Suprapubic skin (tissue), 4 donors: ENCODE results near the gene TSSC4. TPM values are rescaled to one million over a fixed set of nuclear protein-coding genes. Genes with fewer than 3 reads are reported as not detected.

ENCODE experiments used
- DNase-seq, 2 donors: peaks; one replicate each; pipeline ENCODE4 v3.0.0-alpha.2; 2019; ENCODE audit warnings: low spot score in 2 of 2
- H3K27ac ChIP-seq: fragments of 200-600 bp; sonication (generic); one replicate; pipeline ENCODE4 v1.5.1; 2019
- H3K27me3 ChIP-seq: fragments of 200-600 bp; sonication (generic); one replicate; pipeline ENCODE4 v1.5.1; 2019
- H3K36me3 ChIP-seq: fragments of 200-600 bp; sonication (generic); one replicate; pipeline ENCODE4 v1.5.1; 2019
- H3K4me1 ChIP-seq: fragments of 200-600 bp; sonication (generic); one replicate; pipeline ENCODE4 v1.5.1; 2019
- H3K4me3 ChIP-seq: fragments of 200-600 bp; sonication (generic); one replicate; pipeline ENCODE4 v1.5.1; 2019; ENCODE audit warnings: mild to moderate bottlenecking
- H3K9me3 ChIP-seq: fragments of 200-600 bp; sonication (generic); one replicate; pipeline ENCODE4 v1.5.1; 2019
- CTCF ChIP-seq, 2 donors: fragments of 200-600 bp in 1 of 2; fragments of 450-650 bp in 1 of 2; sonication (generic) in 1 of 2; IDR thresholded peaks; one replicate each; pipeline ENCODE4 v1.5.1; 2016 to 2019; ENCODE audit warnings: antibody characterized with exemption in 2 of 2, mild to moderate bottlenecking in 1 of 2, moderate library complexity in 1 of 2
- EP300 ChIP-seq: sonication (generic); formaldehyde crosslinking; IDR thresholded peaks from one replicate; pipeline ENCODE4 v1.6.1; 2017; ENCODE audit warnings: antibody characterized with exemption
- POLR2A ChIP-seq, 2 donors: fragments of 450-650 bp; IDR thresholded peaks; one replicate each; pipeline ENCODE4 v1.6.1; 2017; ENCODE audit warnings: antibody characterized with exemption in 2 of 2, mild to moderate bottlenecking in 2 of 2, moderate library complexity in 2 of 2
- POLR2AphosphoS5 ChIP-seq, 3 donors: sonication (generic); formaldehyde crosslinking; IDR thresholded peaks; one replicate each; pipeline ENCODE4 v1.6.1; 2017; ENCODE audit warnings: antibody characterized with exemption in 3 of 3
- WGBS: methylation state at CpG from one replicate; pipeline ENCODE4 v1.1.5; 2018; 5-methylcytosine and 5-hydroxymethylcytosine counted together
- total RNA-seq, 4 donors: library from RNA; depleted of rRNA; stranded (reverse); fragments of >200 nt; gene quantifications; one replicate each; pipeline ENCODE4 v1.1.0, GENCODE V29; 2016

The TSSC4 gene
- total RNA-seq, 4 donors from 2014 or later: 25.7 to 60.9 (median 51.4) TPM

DNA sequence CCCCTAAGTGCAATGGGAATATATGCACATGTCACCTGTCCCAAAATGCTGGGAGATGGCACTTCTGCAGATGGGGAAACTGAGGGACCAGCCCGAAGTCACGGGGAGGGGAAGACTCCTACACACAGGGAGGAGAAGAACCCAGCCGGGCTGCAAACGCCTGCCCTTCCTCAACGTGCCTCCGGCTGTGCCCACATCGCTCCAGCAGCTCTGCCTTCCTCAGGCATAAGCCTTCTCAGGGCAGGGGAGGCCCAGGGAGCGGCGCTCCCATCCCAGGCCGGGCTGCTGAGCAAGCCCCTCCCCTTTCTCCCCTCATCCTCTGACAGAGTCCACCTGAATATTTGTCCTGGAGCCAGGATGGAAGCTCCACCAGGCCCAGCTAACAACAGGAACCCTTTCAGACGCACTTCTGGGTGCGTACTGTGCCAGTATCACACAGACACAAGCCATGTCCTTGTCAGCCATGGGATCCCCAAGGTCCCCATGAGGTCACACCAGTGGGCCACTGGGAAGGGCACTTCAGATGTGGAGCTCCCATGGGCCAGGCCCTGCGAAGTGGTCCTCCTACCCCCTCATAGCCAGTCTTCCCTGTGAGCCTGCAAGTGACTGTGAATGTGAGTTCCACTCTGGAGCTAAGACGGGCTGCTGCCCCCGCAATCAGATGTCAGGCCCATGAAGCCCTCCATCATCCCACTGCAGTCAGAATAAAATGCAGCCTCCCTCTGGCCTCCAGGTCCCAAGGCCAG, 25.9 kb upstream of the TSSC4 start:
- Histone ChIP-seq H3K4me3 (no peak overlapping the region), H3K27me3 (no peaks in the 10 kb centered on the region), H3K27ac (no peak overlapping the region), H3K4me1 (peaks cover 21% of the 10 kb centered on the region), H3K36me3 (no peaks in the 10 kb centered on the region), H3K9me3 (no peaks in the 10 kb centered on the region)
- 88% methylated on average over 5 of the region's 15 CpGs for WGBS
- DNase-seq: no peak
- TF ChIP-seq POLR2AphosphoS5 (IDR thresholded peaks at IDR 0.05) (no peak), POLR2A (IDR thresholded peaks at IDR 0.05) (no peak), EP300 (no peak), CTCF (IDR thresholded peaks at IDR 0.05) (no peak)

DNA sequence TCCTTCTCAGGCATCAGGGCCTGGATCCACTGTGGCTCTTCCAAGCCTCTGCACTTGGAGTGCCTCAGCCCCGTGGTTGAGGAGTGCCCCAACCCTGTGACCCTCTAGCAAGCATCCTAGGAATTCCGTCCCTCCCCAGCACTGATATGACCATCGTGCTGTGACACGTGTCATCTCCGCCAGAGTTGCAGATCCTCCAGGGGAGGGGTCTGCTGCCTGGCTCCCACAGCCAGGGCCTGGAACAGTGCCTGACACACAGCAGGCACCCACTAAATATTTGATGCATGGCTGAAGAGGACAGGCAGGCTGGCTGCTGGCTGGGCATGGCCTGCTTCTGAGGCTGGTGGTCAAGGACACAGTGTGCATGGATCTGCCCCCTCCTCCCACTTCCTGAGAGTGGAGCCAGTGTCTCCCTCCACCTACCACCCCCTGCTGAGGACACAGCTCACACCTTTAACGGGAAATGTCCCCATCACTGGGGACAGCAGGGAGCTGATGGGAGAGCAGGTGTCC, 25.2 kb upstream of the TSSC4 start:
- H3K27me3 ChIP-seq: no peaks in the 10 kb centered on the region
- WGBS: 67% methylated on average over 6 of the region's 6 CpGs
- no peak for TF ChIP-seq POLR2AphosphoS5 (IDR thresholded peaks at IDR 0.05)
- no peak for TF ChIP-seq CTCF (IDR thresholded peaks at IDR 0.05)
- TF ChIP-seq EP300: no peak
- no peak for TF ChIP-seq POLR2A (IDR thresholded peaks at IDR 0.05)
- no peak overlapping the region for H3K4me3 ChIP-seq
- DNase-seq: no peak
- H3K36me3 ChIP-seq: no peaks in the 10 kb centered on the region
- no peak overlapping the region for H3K27ac ChIP-seq
- H3K4me1 ChIP-seq: peaks cover 29% of the 10 kb centered on the region
- no peaks in the 10 kb centered on the region for H3K9me3 ChIP-seq

GRCh38 chr11:2375964-2376551, 24.5 kb upstream of the TSSC4 start:
- no peaks in the 10 kb centered on the region for H3K9me3 ChIP-seq
- H3K27me3 ChIP-seq: no peaks in the 10 kb centered on the region
- no peak for TF ChIP-seq POLR2AphosphoS5 (IDR thresholded peaks at IDR 0.05)
- TF ChIP-seq EP300: no peak
- no peak for TF ChIP-seq CTCF (IDR thresholded peaks at IDR 0.05)
- no peak for TF ChIP-seq POLR2A (IDR thresholded peaks at IDR 0.05)
- no peak overlapping the region for H3K4me3 ChIP-seq
- H3K27ac ChIP-seq: no peak overlapping the region
- 84% methylated on average over 14 of the region's 16 CpGs for WGBS
- H3K36me3 ChIP-seq: no peaks in the 10 kb centered on the region
- peak in 1 of 2 donors; percentile 64 for DNase-seq
- H3K4me1 ChIP-seq: peaks cover 36% of the 10 kb centered on the region

DNA sequence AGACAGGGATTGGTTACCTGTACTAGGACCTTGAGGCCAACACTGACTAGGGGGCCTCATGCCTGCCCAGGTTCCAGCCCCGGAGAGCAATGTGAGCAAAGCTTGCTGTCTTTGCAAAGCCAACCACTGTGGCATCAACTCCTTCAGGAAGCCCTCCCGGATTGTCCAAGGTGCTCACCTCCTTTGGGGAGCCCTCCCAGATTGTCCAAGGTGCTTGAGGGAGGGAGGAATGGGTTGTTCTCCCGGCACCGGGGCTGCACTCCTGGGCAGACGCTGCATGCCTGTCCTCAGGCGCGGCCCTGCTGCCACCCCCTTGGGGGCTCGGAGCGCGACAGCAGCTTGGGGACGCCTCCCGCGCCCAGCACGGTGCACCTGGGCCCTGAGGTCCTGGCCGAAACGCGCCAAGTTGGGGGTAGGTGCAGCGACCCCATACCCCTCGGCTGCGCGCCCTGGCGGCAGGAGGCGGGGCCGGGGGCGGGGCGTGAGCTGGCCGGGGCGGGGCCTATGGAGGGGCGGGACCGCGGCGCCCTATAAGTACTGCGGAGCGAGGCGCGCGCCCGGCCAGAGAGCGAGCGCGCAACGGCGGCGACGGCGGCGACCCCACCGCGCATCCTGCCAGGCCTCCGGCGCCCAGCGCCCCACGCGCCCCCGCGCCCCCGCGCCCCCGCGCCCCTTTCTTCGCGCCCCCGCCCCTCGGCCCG, 23.6 kb upstream of the TSSC4 start, which contains the start of gene CD81:
Gene CD81, plus strand, starts transcription at position 560 of the 701 bp plus-strand sequence. CDS start 240 bp downstream, outside the sequence.
- DNase-seq: peak in 1 of 2 donors; percentile 79
- Histone ChIP-seq H3K27me3 (no peaks in the 10 kb centered on the region), H3K27ac (peak within 1 kb of the TSS; percentile 99), H3K9me3 (no peaks in the 10 kb centered on the region), H3K4me1 (peaks cover 44% of the 10 kb centered on the region), H3K36me3 (no peaks in the 10 kb centered on the region), H3K4me3 (peak within 1 kb of the TSS; percentile 99)
- TF ChIP-seq POLR2A (IDR thresholded peaks at IDR 0.05) (no peak), POLR2AphosphoS5 (IDR thresholded peaks at IDR 0.05) (peak in 1 of 3 donors; percentile 75), CTCF (IDR thresholded peaks at IDR 0.05) (no peak), EP300 (no peak)
- 14% methylated on average over 18 of the region's 65 CpGs for WGBS
